GM19025 (cell line): ENCODE data around the gene ZNF621.
A peak's percentile ranks its signal among the peaks of the same experiment; 100 is the strongest.
"Not testable (repeated sequence)": the region's sequence is repeated elsewhere in the genome, so short reads cannot be mapped to it uniquely, and the experiment has no call there.

Source experiments
- ATAC-seq: cut with Tn5 transposase; IDR thresholded peaks from one replicate; pipeline ENCODE4 v1.9.1; 2021; ENCODE audit warnings: mild to moderate bottlenecking, low read depth, moderate library complexity; ENCODE audit not compliant: unreplicated experiment

Gene ZNF621

GRCh38 chr3:40532252-40532651 lies 7.5 kb downstream of the ZNF621 start:
- no peak for ATAC-seq

GRCh38 chr3:40534283-40534682 lies 9.5 kb downstream of the ZNF621 start:
- ATAC-seq, result no peak

GRCh38 chr3:40546816-40547215 lies 22.1 kb downstream of the ZNF621 start:
- ATAC-seq, result no peak

GRCh38 chr3:40550167-40550566 lies 25.4 kb downstream of the ZNF621 start:
- no peak for ATAC-seq

GRCh38 chr3:40557575-40558161 lies 32.9 kb downstream of the ZNF621 start:
- no peak for ATAC-seq

GRCh38 chr3:40562482-40562881 lies 37.7 kb downstream of the ZNF621 start:
- ATAC-seq, result not testable (repeated sequence)

GRCh38 chr3:40565629-40566028 lies 40.9 kb downstream of the ZNF621 start:
- not testable (repeated sequence) for ATAC-seq

GRCh38 chr3:40566694-40567093 lies 41.9 kb downstream of the ZNF621 start:
- no peak for ATAC-seq

- no peak for ATAC-seq
Measured at GRCh38 chr3:40572588-40572987, 47.8 kb downstream of the ZNF621 start.

GRCh38 chr3:40574050-40574449 lies 49.3 kb downstream of the ZNF621 start:
- ATAC-seq, result no peak

GRCh38 chr3:40574661-40575060 lies 49.9 kb downstream of the ZNF621 start:
- no peak for ATAC-seq

- ATAC-seq, result no peak
Measured at GRCh38 chr3:40576396-40576795, 51.6 kb downstream of the ZNF621 start.

- ATAC-seq, result peak; percentile 43
Measured at GRCh38 chr3:40580494-40581091, 55.8 kb downstream of the ZNF621 start.

GRCh38 chr3:40581166-40581565 lies 56.4 kb downstream of the ZNF621 start:
- ATAC-seq, result no peak

GRCh38 chr3:40582401-40583027 lies 57.8 kb downstream of the ZNF621 start:
- no peak for ATAC-seq

- ATAC-seq, result no peak
Measured at GRCh38 chr3:40583691-40584090, 58.9 kb downstream of the ZNF621 start.

GRCh38 chr3:40584625-40585189 lies 59.9 kb downstream of the ZNF621 start:
- ATAC-seq, result peak; percentile 62

GRCh38 chr3:40585381-40586016 lies 60.7 kb downstream of the ZNF621 start:
- no peak for ATAC-seq

- ATAC-seq, result no peak
Measured at GRCh38 chr3:40586901-40587300, 62.1 kb downstream of the ZNF621 start.

- no peak for ATAC-seq
Measured at GRCh38 chr3:40588406-40588805, 63.6 kb downstream of the ZNF621 start.
